ENCODE measurements around the gene PDZRN3. TPM values are rescaled to one million over a fixed set of nuclear protein-coding genes. Genes with fewer than 3 reads are reported as not detected.
A peak's percentile ranks its signal among the peaks of the same experiment; 100 is the strongest.

PDZRN3 gene
- total and polyA plus RNA-seq, 2 experiments from 2014 or later = 7.5 to 14.0 TPM

- Mint-ChIP-seq H3K4me1 (peaks cover 19% of the 10 kb centered on the region), H3K4me3 (no peak overlapping the region), H3K36me3 (ENCODE audit: low read depth) (no peaks in the 10 kb centered on the region), H3K27ac (no peak overlapping the region), H3K27me3 (ENCODE audit: insufficient read depth, low read depth, poor library complexity) (peaks cover 3% of the 10 kb centered on the region), H3K9me3 (no peaks in the 10 kb centered on the region)
- DNase-seq (ENCODE audit: low spot score) = peak; percentile 76
- no peaks in the 10 kb centered on the region for H3K9me2 ChIP-seq (ENCODE audit: insufficient read depth)
- H3K36me3 ChIP-seq (ENCODE audit: insufficient read depth) = no peaks in the 10 kb centered on the region
- peak; percentile 51 for ATAC-seq
- TF ChIP-seq EZH2 (IDR thresholded peaks at IDR 0.05; ENCODE audit: low read depth, unreplicated experiment) (no peak), ETS1 (IDR thresholded peaks at IDR 0.05) (no peak), EZH2phosphoT487 (IDR thresholded peaks at IDR 0.05; ENCODE audit: unreplicated experiment) (no peak), ZNF114 (CRISPR knock-in tag; IDR thresholded peaks at IDR 0.05) (no peak), NANOG (IDR thresholded peaks at IDR 0.05; ENCODE audit: borderline replicate concordance) (no peak), STAT1 (IDR thresholded peaks at IDR 0.05; ENCODE audit: unreplicated experiment) (no peak), CTCF (conservative IDR thresholded peaks at IDR 0.05; ENCODE audit: low read depth in 2 of 2) (peak; percentile 68 to 88)
- no peaks in the 10 kb centered on the region for H3F3A ChIP-seq (replicated peaks; ENCODE audit: low read depth)
- H3K4me1 ChIP-seq (ENCODE audit: insufficient read depth) = no peaks in the 10 kb centered on the region; the same call in 1 of the 2 replicates
- no peaks in the 10 kb centered on the region for H3K27me3 ChIP-seq (ENCODE audit: insufficient read depth)
- no peak overlapping the region for H3K4me3 ChIP-seq
- H3K27ac ChIP-seq (ENCODE audit: low read depth) = no peak overlapping the region
- H3K79me2 ChIP-seq (replicated peaks; ENCODE audit: insufficient read depth) = no peaks in the 10 kb centered on the region
- no peak overlapping the region for H2AFZ ChIP-seq
- no peaks in the 10 kb centered on the region for H4K20me1 ChIP-seq (replicated peaks; ENCODE audit: insufficient read depth)
- H3K4me2 ChIP-seq = no peak overlapping the region
These were observed 192.6 kb downstream of the PDZRN3 start for GRCh38 chr3:73432023-73432705.

GRCh38 chr3:73431183-73431900 is 193.4 kb downstream of the PDZRN3 start:
- no peaks in the 10 kb centered on the region for H3K79me2 ChIP-seq (replicated peaks; ENCODE audit: insufficient read depth)
- H3F3A ChIP-seq (replicated peaks; ENCODE audit: low read depth) = no peaks in the 10 kb centered on the region
- Mint-ChIP-seq H3K27ac (no peak overlapping the region), H3K27me3 (ENCODE audit: insufficient read depth, low read depth, poor library complexity) (peaks cover 3% of the 10 kb centered on the region), H3K4me3 (no peak overlapping the region), H3K9me3 (no peaks in the 10 kb centered on the region), H3K36me3 (ENCODE audit: low read depth) (no peaks in the 10 kb centered on the region), H3K4me1 (peaks cover 23% of the 10 kb centered on the region)
- H3K4me2 ChIP-seq = no peak overlapping the region
- no peak overlapping the region for H3K4me3 ChIP-seq
- no peaks in the 10 kb centered on the region for H3K36me3 ChIP-seq (ENCODE audit: insufficient read depth)
- DNase-seq (ENCODE audit: low spot score) (no peak), ATAC-seq (no peak)
- no peaks in the 10 kb centered on the region for H3K9me2 ChIP-seq (ENCODE audit: insufficient read depth)
- H3K4me1 ChIP-seq (ENCODE audit: insufficient read depth) = peaks cover 7% of the 10 kb centered on the region; the same call in 1 of the 2 replicates
- H3K27ac ChIP-seq (ENCODE audit: low read depth) = no peak overlapping the region
- no peaks in the 10 kb centered on the region for H4K20me1 ChIP-seq (replicated peaks; ENCODE audit: insufficient read depth)
- no peak overlapping the region for H2AFZ ChIP-seq
- no peaks in the 10 kb centered on the region for H3K27me3 ChIP-seq (ENCODE audit: insufficient read depth)
- TF ChIP-seq ZNF331 (CRISPR knock-in tag; IDR thresholded peaks at IDR 0.05; ENCODE audit: low read depth) (no peak), CTCF (conservative IDR thresholded peaks at IDR 0.05; ENCODE audit: low read depth in 2 of 2) (no peak), EZH2 (IDR thresholded peaks at IDR 0.05; ENCODE audit: low read depth, unreplicated experiment) (no peak), ZNF114 (CRISPR knock-in tag; IDR thresholded peaks at IDR 0.05) (no peak), STAT1 (IDR thresholded peaks at IDR 0.05; ENCODE audit: unreplicated experiment) (no peak), EZH2phosphoT487 (IDR thresholded peaks at IDR 0.05; ENCODE audit: unreplicated experiment) (no peak), CREB1 (CRISPR knock-in tag; IDR thresholded peaks at IDR 0.05; ENCODE audit: low read depth) (no peak)
